ENCODE data around the gene NOS1. TPM values are rescaled to one million over a fixed set of nuclear protein-coding genes. Genes with fewer than 3 reads are reported as not detected.

Gene NOS1
- total and polyA plus RNA-seq, 7 experiments from 2014 or later = not detected

DNA sequence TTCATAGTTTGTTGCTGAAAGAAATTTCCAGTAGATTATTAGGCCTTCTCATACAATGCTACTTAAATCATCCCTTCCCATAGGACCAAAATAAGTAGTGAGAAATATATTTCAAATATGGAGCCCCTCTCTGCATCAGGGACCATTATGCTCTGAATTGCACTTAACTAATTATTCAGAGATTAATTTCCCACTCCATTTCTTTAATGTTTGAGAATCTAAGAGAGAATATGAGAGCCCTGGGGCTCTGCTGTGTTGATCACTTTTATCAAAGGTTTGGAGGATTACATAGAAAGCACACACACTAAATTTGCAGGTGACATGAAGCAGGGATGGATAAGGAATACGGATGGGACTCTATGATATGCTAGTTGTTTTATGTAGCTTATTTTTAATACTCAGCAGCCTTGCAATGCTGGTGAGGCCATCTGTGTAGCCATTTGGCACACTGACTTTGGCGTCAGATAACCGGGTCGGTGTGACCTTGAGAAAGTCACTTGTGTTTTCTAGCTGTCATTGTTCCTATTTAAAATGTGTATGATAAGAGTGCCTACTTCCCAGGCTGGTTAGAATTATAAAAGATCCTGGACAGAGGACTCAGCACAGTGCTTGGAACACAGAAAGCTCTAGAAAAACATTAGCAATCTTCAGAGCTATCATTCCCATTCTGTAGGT, 121.2 kb downstream of the NOS1 start:
- no peaks in the 10 kb centered on the region for H3K4me1 Mint-ChIP-seq
- peaks cover 1 to 32% (median 7%) of the 10 kb centered on the region in 5 donors for H3K27me3 Mint-ChIP-seq
- Histone ChIP-seq H3K4me1 (ENCODE audit: control insufficient read depth in 2 of 2, insufficient read depth in 2 of 2, low read length in 2 of 2) (no peaks in the 10 kb centered on the region), H3K27me3 (ENCODE audit: control insufficient read depth in 2 of 2, insufficient read depth in 2 of 2, low read length in 2 of 2) (no peaks in the 10 kb centered on the region), H3K27ac (ENCODE audit: low read depth, low read length) (no peak overlapping the region), H3K4me3 (ENCODE audit: low read length) (no peak overlapping the region), H3K36me3 (ENCODE audit: control insufficient read depth in 2 of 3, insufficient read depth in 3 of 3, low read length in 3 of 3) (no peaks in the 10 kb centered on the region), H3K9me3 (ENCODE audit: control insufficient read depth in 2 of 3, low read length in 3 of 3) (no peaks in the 10 kb centered on the region)
- H3K27ac Mint-ChIP-seq = no peak overlapping the region
- DNase-seq (no peak), ATAC-seq (no peak)
- intact Hi-C loops (cut with micrococcal nuclease) = no loop called here
- no peaks in the 10 kb centered on the region for H3K36me3 Mint-ChIP-seq
- CTCF ChIA-PET = no interaction called here
- POLR2A ChIA-PET = no interaction called here
- H3K4me3 Mint-ChIP-seq = no peak overlapping the region
- H3K9me3 Mint-ChIP-seq = peaks cover 0 to 1% (median 0%) of the 10 kb centered on the region in 11 donors

DNA sequence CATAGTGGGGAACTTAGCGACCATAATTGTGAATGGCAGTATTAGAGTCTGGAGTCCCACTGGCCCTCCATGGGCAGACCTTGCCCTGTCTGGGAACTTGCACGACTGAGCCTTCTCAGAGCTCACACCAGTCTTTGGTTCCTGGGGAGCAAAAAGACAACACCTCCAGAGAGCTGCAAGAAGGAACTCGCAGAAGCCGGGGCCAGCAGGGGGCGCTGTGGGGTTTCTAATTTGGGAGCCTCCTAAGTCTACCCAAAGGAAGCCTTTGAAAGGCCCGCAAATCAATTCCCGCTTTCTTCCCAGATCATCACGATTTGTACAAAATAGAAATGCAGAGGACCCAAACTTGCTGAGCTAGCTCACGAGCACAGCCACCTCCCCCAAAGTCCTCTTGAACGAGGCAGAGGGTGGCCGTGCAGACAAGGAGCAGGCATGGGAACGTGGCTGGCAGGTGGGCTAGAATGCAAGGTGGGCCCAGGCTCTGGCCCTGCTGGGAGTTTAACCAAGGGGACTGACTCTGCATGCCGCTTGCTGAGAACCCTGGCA, 124.9 kb downstream of the NOS1 start:
- POLR2A ChIA-PET = no interaction called here
- H3K9me3 Mint-ChIP-seq = no peaks in the 10 kb centered on the region
- no peaks in the 10 kb centered on the region for H3K9me3 ChIP-seq (ENCODE audit: control insufficient read depth in 2 of 3, low read length in 3 of 3)
- CTCF ChIA-PET = interaction anchor here (1.0 to 1.5 kb wide), 2 partner anchors 9 to 621 kb away, joined by 3 to 6 read pairs; no protein-coding TSS in a partner anchor
- no peaks in the 10 kb centered on the region for H3K36me3 ChIP-seq (ENCODE audit: control insufficient read depth in 2 of 3, insufficient read depth in 3 of 3, low read length in 3 of 3)
- no peak for ATAC-seq
- no peaks in the 10 kb centered on the region for H3K27me3 ChIP-seq (ENCODE audit: control insufficient read depth in 2 of 2, insufficient read depth in 2 of 2, low read length in 2 of 2)
- no peak overlapping the region for H3K4me3 ChIP-seq (ENCODE audit: low read length)
- peaks cover 1 to 28% (median 22%) of the 10 kb centered on the region in 5 donors for H3K27me3 Mint-ChIP-seq
- H3K4me1 ChIP-seq (ENCODE audit: control insufficient read depth in 2 of 2, insufficient read depth in 2 of 2, low read length in 2 of 2) = no peaks in the 10 kb centered on the region
- H3K4me1 Mint-ChIP-seq = no peaks in the 10 kb centered on the region
- intact Hi-C loops (cut with micrococcal nuclease) = loop anchor here in 1 of 2 donors (1.0 kb wide), 2 partner anchors 351 to 601 kb away; no protein-coding TSS in a partner anchor
- no peaks in the 10 kb centered on the region for H3K36me3 Mint-ChIP-seq
- H3K27ac Mint-ChIP-seq = no peak overlapping the region
- H3K4me3 Mint-ChIP-seq = peak overlapping the region in 1 of 10 donors; percentile 54
- DNase-seq = peak in 8 of 9 donors; percentile 31 to 82 (median 42)
- H3K27ac ChIP-seq (ENCODE audit: low read depth, low read length) = no peak overlapping the region

DNA sequence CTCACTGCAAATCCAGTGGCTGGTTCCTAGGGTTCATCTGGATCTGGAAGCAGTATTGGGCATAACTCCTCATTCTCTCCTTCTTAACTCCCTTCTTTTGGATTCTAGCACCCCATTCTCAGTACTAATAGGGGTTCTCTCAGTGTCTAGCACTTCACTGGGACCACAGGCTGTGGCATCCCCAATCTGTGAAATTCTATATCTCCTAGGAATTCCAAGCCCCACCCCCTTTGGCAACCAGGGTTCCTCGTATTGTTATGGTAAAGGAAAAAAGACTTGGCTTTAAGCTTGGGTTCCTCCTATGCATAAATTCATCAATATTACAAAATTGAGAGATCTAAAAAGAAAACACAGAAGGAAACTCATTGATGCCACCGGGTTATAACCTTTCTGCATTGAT, 126.2 kb downstream of the NOS1 start:
- H3K4me3 Mint-ChIP-seq = no peak overlapping the region
- H3K9me3 ChIP-seq (ENCODE audit: control insufficient read depth in 2 of 3, low read length in 3 of 3) = no peaks in the 10 kb centered on the region
- H3K36me3 Mint-ChIP-seq = no peaks in the 10 kb centered on the region
- no peak for DNase-seq
- no peak for ATAC-seq
- H3K9me3 Mint-ChIP-seq = no peaks in the 10 kb centered on the region
- no peak overlapping the region for H3K4me3 ChIP-seq (ENCODE audit: low read length)
- H3K27ac Mint-ChIP-seq = no peak overlapping the region
- H3K27me3 ChIP-seq (ENCODE audit: control insufficient read depth in 2 of 2, insufficient read depth in 2 of 2, low read length in 2 of 2) = no peaks in the 10 kb centered on the region
- no peak overlapping the region for H3K27ac ChIP-seq (ENCODE audit: low read depth, low read length)
- no peaks in the 10 kb centered on the region for H3K36me3 ChIP-seq (ENCODE audit: control insufficient read depth in 2 of 3, insufficient read depth in 3 of 3, low read length in 3 of 3)
- POLR2A ChIA-PET = no interaction called here
- CTCF ChIA-PET = no interaction called here
- H3K27me3 Mint-ChIP-seq = peaks cover 1 to 32% (median 28%) of the 10 kb centered on the region in 5 donors
- intact Hi-C loops (cut with micrococcal nuclease) = no loop called here
- no peaks in the 10 kb centered on the region for H3K4me1 Mint-ChIP-seq
- H3K4me1 ChIP-seq (ENCODE audit: control insufficient read depth in 2 of 2, insufficient read depth in 2 of 2, low read length in 2 of 2) = no peaks in the 10 kb centered on the region

DNA sequence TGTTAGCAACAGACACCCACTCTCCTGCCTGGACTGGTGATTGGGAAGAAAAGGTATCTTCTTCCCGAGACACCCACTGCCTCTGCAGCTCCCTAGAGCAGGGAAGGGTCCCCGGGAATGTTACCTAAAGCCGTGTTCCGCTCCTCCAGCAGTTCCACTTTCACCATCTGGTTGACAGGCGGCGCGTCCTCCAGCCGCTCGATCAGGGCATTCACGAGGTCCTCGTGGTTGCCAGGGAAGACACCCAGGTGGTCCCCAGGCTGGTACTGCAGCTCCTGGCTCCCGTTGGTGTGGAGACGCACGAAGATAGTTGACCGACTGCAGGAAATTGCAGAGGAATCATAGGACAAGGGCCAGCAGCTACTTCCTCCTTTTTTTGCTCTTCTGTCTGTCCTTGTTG, 127.0 kb downstream of the NOS1 start:
- no peak for ATAC-seq
- no peaks in the 10 kb centered on the region for H3K36me3 ChIP-seq (ENCODE audit: control insufficient read depth in 2 of 3, insufficient read depth in 3 of 3, low read length in 3 of 3)
- H3K4me1 ChIP-seq (ENCODE audit: control insufficient read depth in 2 of 2, insufficient read depth in 2 of 2, low read length in 2 of 2) = no peaks in the 10 kb centered on the region
- DNase-seq = no peak
- Mint-ChIP-seq H3K27me3 (peaks cover 1 to 40% (median 28%) of the 10 kb centered on the region in 5 donors), H3K4me1 (no peaks in the 10 kb centered on the region), H3K27ac (no peak overlapping the region), H3K4me3 (no peak overlapping the region), H3K9me3 (no peaks in the 10 kb centered on the region), H3K36me3 (no peaks in the 10 kb centered on the region)
- intact Hi-C loops (cut with micrococcal nuclease) = no loop called here
- no peaks in the 10 kb centered on the region for H3K27me3 ChIP-seq (ENCODE audit: control insufficient read depth in 2 of 2, insufficient read depth in 2 of 2, low read length in 2 of 2)
- POLR2A ChIA-PET = no interaction called here
- no peaks in the 10 kb centered on the region for H3K9me3 ChIP-seq (ENCODE audit: control insufficient read depth in 2 of 3, low read length in 3 of 3)
- CTCF ChIA-PET = no interaction called here
- no peak overlapping the region for H3K27ac ChIP-seq (ENCODE audit: low read depth, low read length)
- H3K4me3 ChIP-seq (ENCODE audit: low read length) = no peak overlapping the region

DNA sequence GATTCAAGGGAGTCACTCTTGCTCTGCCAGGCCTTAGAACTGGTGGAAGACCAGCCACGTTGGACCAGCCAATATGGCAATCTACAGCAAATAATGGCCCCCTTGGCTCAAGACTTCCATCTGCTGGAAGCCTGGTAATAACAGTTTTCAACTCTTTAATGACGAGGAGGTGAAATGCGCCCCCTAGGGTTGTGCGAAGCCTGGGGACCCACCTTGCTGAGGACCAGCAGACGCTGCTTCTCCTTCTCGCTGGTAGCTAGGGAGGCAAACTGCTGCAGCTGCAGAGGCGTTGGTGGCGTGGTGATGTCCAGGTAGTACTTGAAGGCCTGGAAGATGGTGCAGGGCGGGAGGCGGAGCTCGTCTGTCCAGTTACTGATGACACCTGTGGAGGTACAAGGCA, 129.7 kb downstream of the NOS1 start:
- DNase-seq (no peak), ATAC-seq (no peak)
- Mint-ChIP-seq H3K4me3 (no peak overlapping the region), H3K9me3 (no peaks in the 10 kb centered on the region), H3K27ac (no peak overlapping the region), H3K36me3 (no peaks in the 10 kb centered on the region), H3K27me3 (peaks cover 1 to 61% (median 32%) of the 10 kb centered on the region in 5 donors), H3K4me1 (peaks cover 0 to 1% (median 0%) of the 10 kb centered on the region in 7 donors)
- intact Hi-C loops (cut with micrococcal nuclease) = no loop called here
- Histone ChIP-seq H3K36me3 (ENCODE audit: control insufficient read depth in 2 of 3, insufficient read depth in 3 of 3, low read length in 3 of 3) (no peaks in the 10 kb centered on the region), H3K4me1 (ENCODE audit: control insufficient read depth in 2 of 2, insufficient read depth in 2 of 2, low read length in 2 of 2) (no peaks in the 10 kb centered on the region), H3K9me3 (ENCODE audit: control insufficient read depth in 2 of 3, low read length in 3 of 3) (no peaks in the 10 kb centered on the region), H3K27me3 (ENCODE audit: control insufficient read depth in 2 of 2, insufficient read depth in 2 of 2, low read length in 2 of 2) (no peaks in the 10 kb centered on the region), H3K27ac (ENCODE audit: low read depth, low read length) (no peak overlapping the region), H3K4me3 (ENCODE audit: low read length) (no peak overlapping the region)
- CTCF ChIA-PET = no interaction called here
- POLR2A ChIA-PET = no interaction called here

DNA sequence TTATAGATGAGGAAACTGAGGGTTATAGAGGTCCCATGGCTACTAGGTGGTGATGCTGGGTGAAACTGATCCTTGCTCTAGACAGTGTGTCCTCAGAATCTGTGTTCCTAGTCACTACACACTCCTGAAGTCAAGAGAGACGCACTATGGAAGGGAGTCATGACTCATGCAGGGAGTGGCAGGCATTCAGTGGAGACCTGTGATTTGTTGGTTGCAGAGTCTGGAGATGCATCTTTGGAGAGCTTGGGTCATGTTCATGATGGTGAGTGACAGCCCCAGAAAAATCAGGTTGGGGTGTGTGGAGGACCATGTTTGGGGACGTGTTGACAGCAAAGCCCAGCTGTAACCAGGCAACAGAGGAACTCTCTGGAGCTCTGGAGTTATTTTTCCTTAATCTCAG, 133.2 kb downstream of the NOS1 start:
- DNase-seq (no peak), ATAC-seq (peak; percentile 8)
- ChIA-PET CTCF (no interaction called here), POLR2A (no interaction called here)
- Mint-ChIP-seq H3K36me3 (no peaks in the 10 kb centered on the region), H3K27ac (peak overlapping the region in 1 of 9 donors; percentile 3), H3K4me3 (no peak overlapping the region), H3K9me3 (no peaks in the 10 kb centered on the region), H3K4me1 (peaks cover 0 to 1% (median 0%) of the 10 kb centered on the region in 7 donors), H3K27me3 (peaks cover 0 to 47% (median 16%) of the 10 kb centered on the region in 5 donors)
- H3K36me3 ChIP-seq (ENCODE audit: control insufficient read depth in 2 of 3, insufficient read depth in 3 of 3, low read length in 3 of 3) = no peaks in the 10 kb centered on the region
- H3K4me3 ChIP-seq (ENCODE audit: low read length) = no peak overlapping the region
- no peaks in the 10 kb centered on the region for H3K27me3 ChIP-seq (ENCODE audit: control insufficient read depth in 2 of 2, insufficient read depth in 2 of 2, low read length in 2 of 2)
- H3K27ac ChIP-seq (ENCODE audit: low read depth, low read length) = no peak overlapping the region
- no peaks in the 10 kb centered on the region for H3K4me1 ChIP-seq (ENCODE audit: control insufficient read depth in 2 of 2, insufficient read depth in 2 of 2, low read length in 2 of 2)
- intact Hi-C loops (cut with micrococcal nuclease) = no loop called here
- H3K9me3 ChIP-seq (ENCODE audit: control insufficient read depth in 2 of 3, low read length in 3 of 3) = no peaks in the 10 kb centered on the region

Data from naive thymus-derived CD4-positive, alpha-beta T cell (primary cell).